Thoracic aorta (tissue), 2 donors: ENCODE results near the gene DOK6. TPM values are rescaled to one million over a fixed set of nuclear protein-coding genes. Genes with fewer than 3 reads are reported as not detected.

ENCODE experiments used
- ATAC-seq: fragments of 150-250 bp; one replicate; pipeline ENCODE4 v1.8.0; 2017; ENCODE audit warnings: low read depth; ENCODE audit not compliant: insufficient number of reproducible peaks, low FRiP score
- DNase-seq: peaks from one replicate; pipeline ENCODE4 v3.0.0-alpha.2; 2020; ENCODE audit warnings: low spot score
- H3K27ac ChIP-seq, 2 donors: fragments of 200-600 bp; sonication (generic); 1 replicate in 1 of 2; 2 replicates in 1 of 2; pipeline ENCODE4 v1.5.1; 2016; ENCODE audit warnings: mild to moderate bottlenecking in 2 of 2, moderate library complexity in 2 of 2
- H3K27me3 ChIP-seq: fragments of 200-600 bp; sonication (generic); replicated peaks from 2 replicates; pipeline ENCODE4 v1.6.0; 2016; ENCODE audit warnings: mild to moderate bottlenecking; ENCODE audit not compliant: insufficient read depth
- H3K36me3 ChIP-seq: fragments of 200-600 bp; sonication (generic); one replicate; pipeline ENCODE4 v1.5.1; 2016
- H3K4me1 ChIP-seq, 2 donors: fragments of 200-600 bp; sonication (generic); 1 replicate in 1 of 2; 2 replicates in 1 of 2; pipeline versions ENCODE4 v1.5.1 to v1.6.0; 2016; ENCODE audit warnings: low read depth in 2 of 2, mild to moderate bottlenecking in 1 of 2; ENCODE audit not compliant: control insufficient read depth in 1 of 2
- H3K4me3 ChIP-seq: fragments of 200-600 bp; sonication (generic); 2 replicates; pipeline ENCODE4 v1.5.1; 2016; ENCODE audit warnings: mild to moderate bottlenecking
- H3K9me3 ChIP-seq: fragments of 200-600 bp; sonication (generic); 2 replicates; pipeline ENCODE4 v1.5.1; 2016
- CTCF ChIP-seq: fragments of 200-600 bp; sonication (generic); IDR thresholded peaks from one replicate; pipeline ENCODE4 v1.5.1; 2019; ENCODE audit warnings: antibody characterized with exemption
- total RNA-seq, 2 donors: library from RNA; depleted of rRNA; stranded (reverse); fragments of >200 nt; gene quantifications; one replicate each; pipeline versions ENCODE4 v1.1.0 to v1.2.3, GENCODE V29; 2016

DOK6 gene
- total RNA-seq, 2 donors from 2014 or later = 2.0 to 2.1 TPM

DNA sequence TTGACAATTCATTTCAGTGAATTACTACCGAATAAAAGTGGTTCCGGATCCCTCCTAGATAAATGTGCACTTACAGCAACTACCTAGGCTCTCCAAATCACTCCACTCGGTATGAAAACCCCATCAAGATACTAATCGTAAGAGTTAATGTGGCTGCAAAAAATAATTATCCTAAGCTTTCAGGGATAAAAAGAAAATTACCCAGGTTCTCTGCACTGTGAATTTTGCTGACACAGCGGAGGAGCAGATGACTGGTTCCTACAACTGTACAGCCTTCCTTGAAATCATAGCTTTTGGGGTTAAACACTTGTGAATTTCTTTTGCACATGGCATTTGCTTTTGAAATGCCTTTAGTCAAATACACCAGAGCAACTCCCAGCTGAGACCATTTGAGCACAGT is 442.3 kb downstream of the DOK6 start:
- H3K4me3 ChIP-seq = no peak overlapping the region
- H3K4me1 ChIP-seq = peaks cover 0 to 5% of the 10 kb centered on the region in 2 donors
- H3K36me3 ChIP-seq = no peaks in the 10 kb centered on the region
- no peak for TF ChIP-seq CTCF
- H3K27me3 ChIP-seq = no peaks in the 10 kb centered on the region
- no peak overlapping the region for H3K27ac ChIP-seq
- DNase-seq (no peak), ATAC-seq (no peak)
- H3K9me3 ChIP-seq = no peaks in the 10 kb centered on the region

- DNase-seq (no peak), ATAC-seq (no peak)
- no peaks in the 10 kb centered on the region for H3K36me3 ChIP-seq
- no peak overlapping the region for H3K27ac ChIP-seq
- H3K4me3 ChIP-seq = no peak overlapping the region
- no peak for TF ChIP-seq CTCF
- peaks cover 0 to 5% of the 10 kb centered on the region in 2 donors for H3K4me1 ChIP-seq
- H3K9me3 ChIP-seq = no peaks in the 10 kb centered on the region
- no peaks in the 10 kb centered on the region for H3K27me3 ChIP-seq
Measured at GRCh38 chr18:69844656-69845055, 444.0 kb downstream of the DOK6 start.

GRCh38 chr18:69845593-69846506 is 445.2 kb downstream of the DOK6 start:
- H3K27me3 ChIP-seq = no peaks in the 10 kb centered on the region
- no peaks in the 10 kb centered on the region for H3K36me3 ChIP-seq
- peaks cover 0 to 5% of the 10 kb centered on the region in 2 donors for H3K4me1 ChIP-seq
- H3K9me3 ChIP-seq = no peaks in the 10 kb centered on the region
- no peak overlapping the region for H3K4me3 ChIP-seq
- TF ChIP-seq CTCF = no peak
- DNase-seq (no peak), ATAC-seq (no peak)
- no peak overlapping the region for H3K27ac ChIP-seq

DNA sequence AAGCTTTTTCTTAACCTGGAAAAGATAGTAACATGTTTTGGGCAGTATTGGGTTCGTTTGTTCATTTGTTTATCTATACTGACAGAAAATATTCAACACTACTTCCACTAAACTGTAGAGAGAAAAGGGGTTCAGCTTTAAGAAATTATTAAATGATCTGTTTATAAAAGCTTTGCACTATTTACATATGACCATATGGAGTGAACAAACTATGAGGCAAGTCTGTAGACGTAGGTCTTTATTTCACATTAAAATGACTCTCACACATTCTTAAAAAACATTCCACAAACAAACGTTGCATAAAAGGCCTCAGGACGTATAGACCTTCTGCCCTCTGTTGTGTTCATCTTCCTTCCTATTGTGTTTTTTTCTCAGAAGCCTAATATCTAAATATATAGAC is 452.4 kb downstream of the DOK6 start:
- H3K36me3 ChIP-seq = no peaks in the 10 kb centered on the region
- ATAC-seq (no peak), DNase-seq (no peak)
- no peaks in the 10 kb centered on the region for H3K27me3 ChIP-seq
- no peak overlapping the region for H3K4me3 ChIP-seq
- H3K27ac ChIP-seq = no peak overlapping the region
- no peak for TF ChIP-seq CTCF
- H3K9me3 ChIP-seq = no peaks in the 10 kb centered on the region
- H3K4me1 ChIP-seq = no peaks in the 10 kb centered on the region

GRCh38 chr18:69854455-69854854 is 453.8 kb downstream of the DOK6 start:
- Histone ChIP-seq H3K36me3 (no peaks in the 10 kb centered on the region), H3K4me1 (no peaks in the 10 kb centered on the region), H3K9me3 (no peaks in the 10 kb centered on the region), H3K27ac (no peak overlapping the region), H3K4me3 (no peak overlapping the region), H3K27me3 (no peaks in the 10 kb centered on the region)
- DNase-seq = no peak
- ATAC-seq = no peak
- no peak for TF ChIP-seq CTCF
